GM23248 (cell line): ENCODE measurements around the gene LRRN2.

ENCODE experiments used
- EZH2 ChIP-seq: fragments of 200-600 bp; sonication (generic); IDR thresholded peaks from 2 replicates; pipeline ENCODE4 v1.6.1; 2018; ENCODE audit warnings: antibody characterized with exemption, mild to moderate bottlenecking; ENCODE audit not compliant: insufficient read depth, poor library complexity, severe bottlenecking
- EZH2phosphoT487 ChIP-seq: fragments of 200-600 bp; sonication (generic); IDR thresholded peaks from 2 replicates; pipeline ENCODE4 v1.6.1; 2018; ENCODE audit warnings: antibody characterized with exemption, moderate library complexity, mild to moderate bottlenecking, low read depth; ENCODE audit not compliant: insufficient read depth

GRCh38 chr1:204645666-204646065, 39.9 kb downstream of the LRRN2 start:
- TF ChIP-seq EZH2 (no peak), EZH2phosphoT487 (no peak)
